HCT116 (cell line): ENCODE measurements around the gene FAM241A. TPM values are rescaled to one million over a fixed set of nuclear protein-coding genes. Genes with fewer than 3 reads are reported as not detected.

Source experiments
- ATAC-seq: fragments of 200-7000 bp; cut with Tn5 transposase; 2 replicates; pipeline ENCODE4 v1.9.1; 2020; ENCODE audit warnings: mild to moderate bottlenecking, moderate library complexity
- Bru-seq: library from RNA; stranded (reverse); fragments of 400-500 nt; gene quantifications from one replicate; lab custom pipeline; 2021; lab: Mats Ljungman, UMichigan
- BruChase-seq, 2 experiments: library from RNA; stranded (reverse); fragments of 400-500 nt; gene quantifications; one replicate each; lab custom pipeline; 2021; lab: Mats Ljungman, UMichigan
- BruUV-seq: library from RNA; stranded (reverse); fragments of 400-500 nt; replicated peaks from 2 replicates; lab custom pipeline; 2021; lab: Mats Ljungman, UMichigan
- CTCF ChIA-PET: fragments of 300-600 bp; sonication (Branson Sonifier 250); formaldehyde crosslinking; loops from one replicate; lab custom pipeline; 2021; ENCODE audit warnings: antibody characterized with exemption; lab: Charles Lee
- POLR2A ChIA-PET: fragments of 300-600, 350-600 bp; sonication (Branson Sonifier 250); formaldehyde crosslinking; loops from one replicate; lab custom pipeline; 2021; ENCODE audit warnings: antibody characterized with exemption; lab: Charles Lee
- RAD21 ChIA-PET, 2 experiments: fragments of 300-600 bp; sonication (Branson Sonifier 250); formaldehyde crosslinking; loops; one replicate each; lab custom pipeline; 2023; ENCODE audit warnings: low total read pairs in 2 of 2; ENCODE audit not compliant: uncharacterized antibody in 2 of 2, unreplicated experiment in 2 of 2, low non-redundant PET in 1 of 2; lab: Charles Lee
- DNase-seq: peaks from one replicate; pipeline ENCODE4 v3.0.0-alpha.2; 2010; ENCODE audit warnings: low read depth, low spot score
- H2AFZ ChIP-seq: fragments of 200-600 bp; shearing (Covaris generic), sonication (generic); 2 replicates; pipeline ENCODE4 v1.6.1; 2017; ENCODE audit warnings: low read depth, mixed run types, mixed read lengths, antibody characterized with exemption, low read length; ENCODE audit not compliant: poor library complexity, severe bottlenecking
- H3K27ac ChIP-seq: 2 replicates; pipeline ENCODE4 v1.5.1; 2012; ENCODE audit warnings: low read depth, low read length
- H3K27me3 ChIP-seq: fragments of 200-600 bp; sonication (generic); 2 replicates; pipeline ENCODE4 v1.6.1; 2016; ENCODE audit warnings: mixed run types, low read length, mixed read lengths; ENCODE audit not compliant: insufficient read depth
- H3K36me3 ChIP-seq, 2 experiments: fragments of 200-500 bp in 1 of 2; fragments of 200-600 bp in 1 of 2; sonication (Bioruptor generic) in 1 of 2; sonication (generic) in 1 of 2; 2 replicates each; pipeline versions ENCODE4 v1.5.1 to v1.6.1; 2014 to 2016; ENCODE audit warnings: low read length in 2 of 2, inconsistent platforms in 1 of 2, mixed read lengths in 1 of 2, mixed run types in 1 of 2; ENCODE audit not compliant: insufficient read depth in 2 of 2, control insufficient read depth in 1 of 2
- H3K4me1 ChIP-seq, 2 experiments: fragments of 200-600 bp in 1 of 2; sonication (generic) in 1 of 2; 2 replicates each; pipeline versions ENCODE4 v1.5.1 to v1.6.1; 2012 to 2017; ENCODE audit warnings: low read length in 2 of 2, inconsistent platforms in 1 of 2, mild to moderate bottlenecking in 1 of 2, mixed read lengths in 1 of 2, mixed run types in 1 of 2, moderate library complexity in 1 of 2; ENCODE audit not compliant: insufficient read depth in 2 of 2, control insufficient read depth in 1 of 2
- H3K4me2 ChIP-seq: fragments of 200-600 bp; sonication (generic); 2 replicates; pipeline ENCODE4 v1.6.1; 2017; ENCODE audit warnings: mixed run types, low read length, mixed read lengths
- H3K4me3 ChIP-seq, 2 experiments: fragments of 200-600 bp in 1 of 2; sonication (generic) in 1 of 2; replicated peaks in 1 of 2; 2 replicates each; pipeline ENCODE4 v1.5.1; 2011 to 2016; ENCODE audit warnings: low read length in 2 of 2, control low read depth in 1 of 2, low read depth in 1 of 2, mild to moderate bottlenecking in 1 of 2, mixed read lengths in 1 of 2, mixed run types in 1 of 2
- H3K79me2 ChIP-seq: fragments of 200-600 bp; sonication (generic); 2 replicates; pipeline ENCODE4 v1.6.1; 2017; ENCODE audit warnings: mild to moderate bottlenecking, mixed run types, low read length, moderate library complexity, mixed read lengths; ENCODE audit not compliant: insufficient read depth
- H3K9ac ChIP-seq: fragments of 200-600 bp; sonication (generic); 2 replicates; pipeline ENCODE4 v1.6.1; 2016; ENCODE audit warnings: low read length, mixed read lengths
- H3K9me2 ChIP-seq: fragments of 200-600 bp; sonication (generic), shearing (Covaris generic); 2 replicates; pipeline ENCODE4 v1.6.1; 2017; ENCODE audit warnings: mixed run types, mild to moderate bottlenecking, moderate library complexity; ENCODE audit not compliant: insufficient read depth
- H3K9me3 ChIP-seq, 2 experiments: fragments of 200-500 bp in 1 of 2; fragments of 200-600 bp in 1 of 2; sonication (Bioruptor generic) in 1 of 2; sonication (generic) in 1 of 2; 2 replicates each; pipeline ENCODE4 v1.6.1; 2014 to 2017; ENCODE audit warnings: low read length in 2 of 2, mixed read lengths in 2 of 2, inconsistent platforms in 1 of 2, low read depth in 1 of 2, mild to moderate bottlenecking in 1 of 2, mixed run types in 1 of 2, moderate library complexity in 1 of 2; ENCODE audit not compliant: control insufficient read depth in 1 of 2, insufficient read depth in 1 of 2
- H4K20me1 ChIP-seq: fragments of 200-600 bp; sonication (generic), shearing (Covaris generic); 2 replicates; pipeline ENCODE4 v1.6.1; 2017; ENCODE audit warnings: mixed run types, mild to moderate bottlenecking, moderate library complexity; ENCODE audit not compliant: insufficient read depth
- CEBPB ChIP-seq: IDR thresholded peaks from 2 replicates; pipeline ENCODE4 v1.6.1; 2012; ENCODE audit warnings: low read depth
- EZH2phosphoT487 ChIP-seq: fragments of 200-600 bp; IDR thresholded peaks from 2 replicates; pipeline ENCODE4 v1.6.1; 2018; ENCODE audit warnings: antibody characterized with exemption, borderline replicate concordance
- JUND ChIP-seq: IDR thresholded peaks from 2 replicates; pipeline ENCODE4 v1.6.1; 2012
- MAX ChIP-seq: IDR thresholded peaks from 2 replicates; pipeline ENCODE4 v1.6.1; 2012
- POLR2A ChIP-seq: IDR thresholded peaks from 2 replicates; pipeline ENCODE4 v1.7.0; 2011; ENCODE audit warnings: borderline replicate concordance; ENCODE audit not compliant: insufficient read depth, insufficient read length; ENCODE audit errors: extremely low read depth
- POLR2AphosphoS5 ChIP-seq: IDR thresholded peaks from 2 replicates; pipeline ENCODE4 v1.6.1; 2011; ENCODE audit warnings: mild to moderate bottlenecking, low read depth, low read length, moderate library complexity
- SIN3A ChIP-seq: IDR thresholded peaks from 2 replicates; pipeline ENCODE4 v1.6.1; 2012; ENCODE audit warnings: low read depth
- SP1 ChIP-seq: IDR thresholded peaks from 2 replicates; pipeline ENCODE4 v1.6.1; 2012; ENCODE audit warnings: low read depth
- TCF7L2 ChIP-seq: IDR thresholded peaks from 2 replicates; pipeline ENCODE4 v1.7.0; 2011; ENCODE audit warnings: borderline replicate concordance, inconsistent platforms; ENCODE audit not compliant: insufficient read depth, insufficient read length; ENCODE audit errors: extremely low read depth
- YY1 ChIP-seq: IDR thresholded peaks from 2 replicates; pipeline ENCODE4 v1.6.1; 2011; ENCODE audit warnings: low read length, low read depth, moderate library complexity, mild to moderate bottlenecking; ENCODE audit not compliant: insufficient replicate concordance; ENCODE audit errors: extremely low read depth
- ZFX ChIP-seq: fragments of 450-650 bp; IDR thresholded peaks from 2 replicates; pipeline ENCODE4 v1.6.1; 2017
- intact Hi-C: fragments of 100-400 bp; cut with micrococcal nuclease; formaldehyde crosslinking; loops from 2 replicates; pipeline ENCODE4 v1.10.0; 2022
- long read RNA-seq: library from polyadenylated mRNA; unstranded; transcript quantifications from one replicate; pipeline ENCODE4 v2.0.0, GENCODE V29; 2021; ENCODE audit not compliant: unreplicated experiment
- polyA plus RNA-seq: library from polyadenylated mRNA; unstranded; fragments of >200 nt; gene quantifications from 2 replicates; pipeline ENCODE4 v1.2.1, GENCODE V29; 2012; ENCODE audit warnings: missing spikeins
- total RNA-seq: library from RNA; stranded (reverse); gene quantifications from one replicate; pipeline ENCODE4 v1.2.1, GENCODE V29; 2021; ENCODE audit not compliant: unreplicated experiment

The FAM241A gene
- total RNA-seq (4.5 TPM), Bru-seq, nascent RNA (percentile 94 among the genes with signal in this experiment), BruChase-seq, experiment 1, labeled RNA remaining after a 6-hour chase (percentile 81 among the genes with signal in this experiment), BruChase-seq, experiment 2, labeled RNA remaining after a 2-hour chase (percentile 81 among the genes with signal in this experiment)
- 1.6 and 2.3 TPM in 2 replicates for polyA plus RNA-seq
- long read RNA-seq, full-length matches to known transcripts: 120 of 144 reads
- long read RNA-seq, partial matches to known transcripts: 1 of 144 reads
- long read RNA-seq, other reads (novel, unspliced or antisense): 23 of 144 reads

GRCh38 chr4:112145326-112145789 is at the start of gene FAM241A:
FAM241A (plus strand) TSS chr4:112145454; CDS start chr4:112145581, 127 bp downstream.
- DNase-seq (peak; percentile 54), ATAC-seq (peak; percentile 95)
- CTCF ChIA-PET: no interaction called here
- intact Hi-C loops: loop anchor here (5.0 kb wide), 1 partner anchor 87 kb away; the partner anchor contains the start of gene AP1AR
- POLR2A ChIA-PET: no interaction called here
- no peaks in the 10 kb centered on the region for H3K9me3 ChIP-seq
- RAD21 ChIA-PET: no interaction called here
- H3K9ac ChIP-seq: peak within 1 kb of the TSS; percentile 63
- peak within 1 kb of the TSS; percentile 68 for H3K27ac ChIP-seq
- peaks cover 4 to 13% of the 10 kb centered on the region in 2 experiments; a peak in 3 of 4 replicates for H3K4me1 ChIP-seq
- H4K20me1 ChIP-seq: no peaks in the 10 kb centered on the region
- H3K9me2 ChIP-seq: no peaks in the 10 kb centered on the region
- TF ChIP-seq TCF7L2 (peak; percentile 29), SIN3A (peak; percentile 47; the same call in 1 of the 2 replicates), MAX (peak; percentile 58), POLR2A (peak; percentile 78), SP1 (peak; percentile 11; the same call in 1 of the 2 replicates), ZFX (peak; percentile 56), YY1 (peak; percentile 39), EZH2phosphoT487 (no peak), POLR2AphosphoS5 (peak; percentile 93), JUND (no peak), CEBPB (no peak)
- peak within 1 kb of the TSS; percentile 11 for H2AFZ ChIP-seq
- no TSS peak for BruUV-seq
- H3K36me3 ChIP-seq: no peaks in the 10 kb centered on the region
- peak within 1 kb of the TSS; percentile 76 for H3K4me2 ChIP-seq
- H3K4me3 ChIP-seq: peak within 1 kb of the TSS; percentile 53 to 65
- H3K79me2 ChIP-seq: peaks cover 42% of the 10 kb centered on the region
- no peaks in the 10 kb centered on the region for H3K27me3 ChIP-seq
